Activated T-cell treated with anti-CD3 and anti-CD28 coated beads, Interleukin-2, amount 50 U/mL, for 24 hours (primary cell): ENCODE data around the gene PPM1H.
"Not testable (repeated sequence)": the region's sequence is repeated elsewhere in the genome, so short reads cannot be mapped to it uniquely, and the experiment has no call there.

ENCODE experiments used
- DNase-seq: peaks from one replicate; pipeline ENCODE4 v3.0.0-alpha.2; 2020
- H3K27ac Mint-ChIP-seq: 2 replicates; pipeline ENCODE4 v1.8.0; 2020; ENCODE audit warnings: mild to moderate bottlenecking, mixed read lengths
- H3K27me3 Mint-ChIP-seq: 2 replicates; pipeline ENCODE4 v1.8.0; 2020; ENCODE audit warnings: mixed read lengths
- H3K36me3 Mint-ChIP-seq: 2 replicates; pipeline ENCODE4 v1.8.0; 2020; ENCODE audit warnings: low read depth, mixed read lengths
- H3K4me1 Mint-ChIP-seq: 2 replicates; pipeline ENCODE4 v1.8.0; 2020; ENCODE audit warnings: low read depth, mixed read lengths
- H3K4me3 Mint-ChIP-seq: 2 replicates; pipeline ENCODE4 v1.8.0; 2020; ENCODE audit warnings: mild to moderate bottlenecking, moderate library complexity, mixed read lengths
- H3K9me3 Mint-ChIP-seq: 2 replicates; pipeline ENCODE4 v1.8.0; 2020; ENCODE audit warnings: mixed read lengths

The PPM1H gene

DNA sequence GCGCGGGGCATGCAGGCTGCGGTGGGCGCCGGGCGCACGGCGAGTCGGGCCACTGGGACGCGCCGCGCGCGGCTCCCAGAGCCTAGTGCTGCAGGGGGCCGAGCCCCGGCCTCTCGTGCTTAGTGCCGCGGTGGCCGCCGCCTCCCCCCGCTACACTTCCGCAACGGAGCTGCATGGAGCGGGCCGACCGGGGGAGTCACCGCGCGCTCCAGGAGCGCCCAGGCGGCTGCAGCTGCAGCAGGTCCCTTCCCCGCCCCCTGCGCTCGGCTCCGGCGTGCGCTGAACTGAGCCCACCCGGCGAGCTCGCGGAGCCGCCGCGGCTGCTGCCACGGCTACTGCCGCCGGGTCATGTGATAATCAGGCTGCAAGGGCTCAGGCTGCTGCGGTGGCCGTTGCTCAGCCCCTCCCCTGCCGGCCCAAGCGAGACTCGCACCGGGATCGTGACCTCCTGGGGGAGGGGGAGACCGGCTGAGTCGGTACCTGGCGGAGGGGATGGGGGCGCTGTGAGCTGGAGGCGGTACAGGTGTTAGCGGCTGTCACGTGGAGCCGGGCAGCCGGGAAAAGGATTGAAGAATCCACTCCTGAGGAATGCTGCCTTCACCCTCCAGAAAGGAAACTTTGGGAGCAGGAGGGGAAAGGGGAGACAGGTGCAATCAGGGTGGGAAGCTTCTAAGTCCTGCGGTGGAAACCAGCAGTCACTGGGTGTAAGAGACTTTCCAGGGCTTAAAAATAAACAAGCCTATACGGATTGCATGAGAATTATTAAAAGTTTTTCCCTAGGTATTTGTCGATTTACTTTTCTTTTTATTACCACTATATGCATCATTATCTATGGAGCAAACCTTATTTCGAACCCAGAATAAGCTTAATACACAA is at the start of gene PPM1H:
Gene PPM1H, minus strand, starts transcription at position 352 of the 876 bp plus-strand sequence. CDS start 414 bp downstream, outside the sequence.
- Mint-ChIP-seq H3K9me3 (no peaks in the 10 kb centered on the region), H3K27me3 (peaks cover 59% of the 10 kb centered on the region), H3K36me3 (no peaks in the 10 kb centered on the region), H3K4me3 (peak within 1 kb of the TSS; percentile 76), H3K4me1 (peaks cover 11% of the 10 kb centered on the region), H3K27ac (no peak within 1 kb of the TSS)
- peak; percentile 46 for DNase-seq

DNA sequence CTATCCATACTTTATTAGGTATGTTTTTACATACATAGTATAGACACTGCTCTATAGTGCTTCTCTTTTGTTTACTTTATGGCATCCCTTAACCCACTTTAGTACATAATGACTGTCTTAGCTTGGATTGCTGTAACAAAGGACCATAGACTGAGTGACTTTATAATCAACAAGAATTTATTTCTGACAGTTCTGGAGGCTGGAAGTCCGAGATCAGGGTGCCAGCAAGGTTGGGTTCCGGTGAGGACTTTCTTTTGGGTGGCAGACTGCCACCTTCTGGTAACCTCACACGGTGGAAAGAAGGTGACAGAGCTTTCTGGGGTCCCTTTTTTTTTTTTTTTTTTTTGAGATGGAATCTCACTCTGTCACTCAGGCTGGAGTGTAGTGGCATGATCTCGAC is 48.6 kb upstream of the PPM1H start:
- Mint-ChIP-seq H3K27ac (no peak overlapping the region), H3K4me1 (no peaks in the 10 kb centered on the region)
- DNase-seq, result no peak

GRCh38 chr12:62978768-62979167 is 43.8 kb upstream of the PPM1H start:
- H3K4me1 Mint-ChIP-seq, result no peaks in the 10 kb centered on the region
- H3K9me3 Mint-ChIP-seq, result no peaks in the 10 kb centered on the region
- no peak overlapping the region for H3K4me3 Mint-ChIP-seq
- H3K27ac Mint-ChIP-seq, result no peak overlapping the region
- no peak for DNase-seq
- no peaks in the 10 kb centered on the region for H3K36me3 Mint-ChIP-seq
- H3K27me3 Mint-ChIP-seq, result peaks cover 3% of the 10 kb centered on the region

More for the DNA sequence above, 48.6 kb upstream of the PPM1H start:
- Mint-ChIP-seq H3K36me3 (no peaks in the 10 kb centered on the region), H3K4me3 (no peak overlapping the region), H3K27me3 (no peaks in the 10 kb centered on the region), H3K9me3 (no peaks in the 10 kb centered on the region)

GRCh38 chr12:62977883-62978282 is 42.9 kb upstream of the PPM1H start:
- Mint-ChIP-seq H3K27me3 (peaks cover 3% of the 10 kb centered on the region), H3K36me3 (no peaks in the 10 kb centered on the region), H3K4me1 (no peaks in the 10 kb centered on the region), H3K27ac (no peak overlapping the region), H3K9me3 (no peaks in the 10 kb centered on the region), H3K4me3 (no peak overlapping the region)
- no peak for DNase-seq

- H3K27me3 Mint-ChIP-seq, result peaks cover 3% of the 10 kb centered on the region
- H3K27ac Mint-ChIP-seq, result no peak overlapping the region
- no peaks in the 10 kb centered on the region for H3K36me3 Mint-ChIP-seq
- no peak overlapping the region for H3K4me3 Mint-ChIP-seq
- no peaks in the 10 kb centered on the region for H3K4me1 Mint-ChIP-seq
- no peaks in the 10 kb centered on the region for H3K9me3 Mint-ChIP-seq
- DNase-seq, result no peak
These were observed 42.5 kb upstream of the PPM1H start for GRCh38 chr12:62977418-62977817.

DNA sequence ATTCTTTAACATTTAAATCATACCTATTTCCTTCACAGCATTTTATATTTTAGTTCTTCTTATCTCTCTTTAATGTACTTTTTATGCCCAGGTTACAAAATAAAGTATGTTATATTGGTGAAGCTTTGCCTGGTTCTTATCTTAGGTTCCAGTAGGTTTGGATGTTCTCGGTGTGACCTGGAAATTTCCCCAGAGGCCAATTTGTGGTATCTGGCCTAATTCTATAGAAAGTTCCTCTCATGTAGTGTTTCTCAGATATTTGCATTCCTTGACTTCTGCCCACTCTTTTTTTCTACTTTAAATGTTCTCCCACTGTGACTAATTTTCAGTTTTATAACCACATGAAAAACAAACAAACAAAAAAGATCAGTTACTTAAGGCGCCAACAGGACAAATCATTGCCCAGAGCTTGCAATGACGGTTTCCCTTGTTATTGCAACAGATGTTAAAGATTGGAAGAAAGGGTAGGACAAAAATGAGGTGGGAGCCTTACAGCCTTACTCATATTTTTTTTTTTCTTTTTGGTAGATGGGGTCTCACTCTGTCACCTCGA is 41.2 kb upstream of the PPM1H start:
- Mint-ChIP-seq H3K9me3 (no peaks in the 10 kb centered on the region), H3K27me3 (peaks cover 3% of the 10 kb centered on the region), H3K27ac (no peak overlapping the region), H3K4me1 (no peaks in the 10 kb centered on the region), H3K36me3 (no peaks in the 10 kb centered on the region), H3K4me3 (no peak overlapping the region)
- DNase-seq, result no peak

GRCh38 chr12:62971769-62972525 is 37.0 kb upstream of the PPM1H start:
- H3K9me3 Mint-ChIP-seq, result no peaks in the 10 kb centered on the region
- no peak for DNase-seq
- no peaks in the 10 kb centered on the region for H3K4me1 Mint-ChIP-seq
- no peak overlapping the region for H3K4me3 Mint-ChIP-seq
- no peaks in the 10 kb centered on the region for H3K36me3 Mint-ChIP-seq
- H3K27me3 Mint-ChIP-seq, result peaks cover under 1% of the 10 kb centered on the region
- no peak overlapping the region for H3K27ac Mint-ChIP-seq

DNA sequence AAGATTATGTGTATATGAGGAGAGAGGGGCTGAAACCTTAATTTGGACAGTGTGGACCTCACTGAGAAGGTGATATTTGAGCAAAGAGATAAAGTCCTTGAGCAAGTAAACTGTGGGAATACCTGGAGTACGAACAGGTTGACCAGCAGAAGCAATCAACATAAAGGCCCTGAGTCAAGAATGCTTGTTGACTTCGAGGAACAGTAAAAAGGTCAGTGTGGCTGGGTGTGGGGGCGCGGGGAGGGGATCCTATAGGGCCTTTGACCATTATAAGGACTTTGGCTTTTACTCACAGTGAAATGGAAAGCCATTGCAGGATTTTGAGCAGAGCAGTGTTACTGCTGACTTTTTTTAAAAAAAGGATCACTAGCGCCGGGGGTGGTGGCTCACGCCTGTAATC is 34.7 kb upstream of the PPM1H start:
- H3K27ac Mint-ChIP-seq, result no peak overlapping the region
- no peaks in the 10 kb centered on the region for H3K36me3 Mint-ChIP-seq
- H3K4me1 Mint-ChIP-seq, result peaks cover 3% of the 10 kb centered on the region
- H3K27me3 Mint-ChIP-seq, result no peaks in the 10 kb centered on the region
- H3K4me3 Mint-ChIP-seq, result no peak overlapping the region
- H3K9me3 Mint-ChIP-seq, result no peaks in the 10 kb centered on the region
- no peak for DNase-seq

DNA sequence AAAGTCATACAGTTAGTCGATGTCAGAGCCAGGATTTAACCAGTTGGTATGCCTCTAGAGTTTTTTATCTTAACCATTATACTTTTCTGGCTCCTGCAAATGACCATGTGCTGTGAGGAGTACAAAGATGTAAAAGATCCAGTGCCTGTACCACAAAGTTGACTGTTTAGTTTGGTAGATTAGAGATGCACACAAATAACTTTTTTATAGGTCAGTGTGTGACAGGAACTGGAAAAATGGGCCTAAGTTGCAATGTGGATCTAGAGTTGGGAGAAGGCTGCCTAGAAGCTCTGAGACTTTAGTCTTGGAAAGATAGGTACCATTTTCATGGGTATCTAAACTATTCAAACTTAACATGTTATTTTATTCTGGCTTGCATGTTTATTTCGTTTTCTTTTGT is 32.8 kb upstream of the PPM1H start:
- H3K4me3 Mint-ChIP-seq, result no peak overlapping the region
- no peaks in the 10 kb centered on the region for H3K27me3 Mint-ChIP-seq
- DNase-seq, result no peak
- no peaks in the 10 kb centered on the region for H3K9me3 Mint-ChIP-seq
- peaks cover 3% of the 10 kb centered on the region for H3K4me1 Mint-ChIP-seq
- H3K27ac Mint-ChIP-seq, result no peak overlapping the region
- no peaks in the 10 kb centered on the region for H3K36me3 Mint-ChIP-seq

- Mint-ChIP-seq H3K27ac (no peak overlapping the region), H3K4me3 (no peak overlapping the region), H3K36me3 (no peaks in the 10 kb centered on the region), H3K27me3 (peaks cover 3% of the 10 kb centered on the region), H3K9me3 (no peaks in the 10 kb centered on the region), H3K4me1 (peaks cover 3% of the 10 kb centered on the region)
- no peak for DNase-seq
These were observed 32.1 kb upstream of the PPM1H start for GRCh38 chr12:62966990-62967506.

- H3K27me3 Mint-ChIP-seq, H3K4me3 Mint-ChIP-seq, H3K27ac Mint-ChIP-seq, DNase-seq, H3K36me3 Mint-ChIP-seq, H3K4me1 Mint-ChIP-seq, H3K9me3 Mint-ChIP-seq: not testable (repeated sequence)
These were observed 31.6 kb upstream of the PPM1H start for GRCh38 chr12:62966446-62966989.

DNA sequence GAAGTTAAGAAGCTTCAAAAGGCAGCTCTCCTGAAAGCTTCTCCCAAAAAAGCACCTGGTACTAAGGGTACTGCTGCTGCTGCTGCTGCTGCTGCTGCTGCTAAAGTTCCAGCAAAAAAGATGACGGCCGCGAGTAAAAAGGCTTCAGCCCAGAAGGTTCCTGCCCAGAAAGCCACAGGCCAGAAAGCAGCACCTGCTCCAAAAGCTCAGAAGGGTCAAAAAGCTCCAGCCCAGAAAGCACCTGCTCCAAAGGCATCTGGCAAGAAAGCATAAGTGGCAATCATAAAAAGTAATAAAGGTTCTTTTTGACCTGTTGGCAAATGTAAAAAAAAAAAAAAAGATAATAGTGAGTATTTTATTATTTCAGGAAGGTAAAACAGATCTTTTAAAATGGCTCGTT is 30.8 kb upstream of the PPM1H start:
- not testable (repeated sequence) for H3K4me3 Mint-ChIP-seq, H3K9me3 Mint-ChIP-seq, H3K36me3 Mint-ChIP-seq, DNase-seq, H3K27ac Mint-ChIP-seq, H3K27me3 Mint-ChIP-seq, H3K4me1 Mint-ChIP-seq

GRCh38 chr12:62965242-62965641 is 30.3 kb upstream of the PPM1H start:
- not testable (repeated sequence) for H3K27ac Mint-ChIP-seq, H3K36me3 Mint-ChIP-seq, H3K4me3 Mint-ChIP-seq, H3K27me3 Mint-ChIP-seq, DNase-seq, H3K9me3 Mint-ChIP-seq, H3K4me1 Mint-ChIP-seq

- Mint-ChIP-seq H3K4me3 (no peak overlapping the region), H3K9me3 (no peaks in the 10 kb centered on the region), H3K27ac (no peak overlapping the region), H3K36me3 (no peaks in the 10 kb centered on the region), H3K4me1 (peaks cover 3% of the 10 kb centered on the region), H3K27me3 (peaks cover 5% of the 10 kb centered on the region)
- DNase-seq, result no peak
These were observed 28.6 kb upstream of the PPM1H start for GRCh38 chr12:62963486-62964041.
